Central memory CD8-positive, alpha-beta T cell (primary cell): ENCODE measurements around the gene SUSD6.
"Not testable (repeated sequence)": the region's sequence is repeated elsewhere in the genome, so short reads cannot be mapped to it uniquely, and the experiment has no call there.

ENCODE experiments used
- ATAC-seq: fragments of 150-1000 bp; cut with Tn5 transposase; replicated peaks from 2 replicates; pipeline ENCODE4 v1.10.0; 2022; ENCODE audit warnings: mild to moderate bottlenecking, moderate FRiP score, moderate number of reproducible peaks; ENCODE audit not compliant: poor library complexity, severe bottlenecking; ENCODE audit errors: extremely low read depth
- DNase-seq, 2 donors: peaks; one replicate each; pipeline ENCODE4 v3.0.0; 2021; ENCODE audit warnings: low spot score in 2 of 2
- H3K27ac Mint-ChIP-seq: one replicate; pipeline ENCODE4 v1.8.0; 2022; ENCODE audit warnings: low read depth, mild to moderate bottlenecking, moderate library complexity, mixed read lengths
- H3K27me3 Mint-ChIP-seq: one replicate; pipeline ENCODE4 v1.8.0; 2022; ENCODE audit warnings: mixed read lengths
- H3K36me3 Mint-ChIP-seq: one replicate; pipeline ENCODE4 v1.8.0; 2022; ENCODE audit warnings: mild to moderate bottlenecking, moderate library complexity, mixed read lengths; ENCODE audit not compliant: insufficient read depth
- H3K4me1 Mint-ChIP-seq: one replicate; pipeline ENCODE4 v1.8.0; 2022; ENCODE audit warnings: mixed read lengths
- H3K4me3 Mint-ChIP-seq: one replicate; pipeline ENCODE4 v1.8.0; 2022; ENCODE audit warnings: mild to moderate bottlenecking, moderate library complexity, mixed read lengths
- H3K9me3 Mint-ChIP-seq: one replicate; pipeline ENCODE4 v1.8.0; 2022; ENCODE audit warnings: mixed read lengths

The SUSD6 gene

GRCh38 chr14:69713209-69713781 is 101.9 kb downstream of the SUSD6 start:
- Mint-ChIP-seq H3K27me3 (no peaks in the 10 kb centered on the region), H3K4me3 (peak overlapping the region; percentile 34), H3K36me3 (peaks cover 24% of the 10 kb centered on the region), H3K4me1 (peaks cover 29% of the 10 kb centered on the region), H3K27ac (peak overlapping the region; percentile 60), H3K9me3 (no peaks in the 10 kb centered on the region)
- ATAC-seq: no peak
- DNase-seq: no peak

- Mint-ChIP-seq H3K36me3 (peaks cover 21% of the 10 kb centered on the region), H3K4me3 (no peak overlapping the region), H3K9me3 (no peaks in the 10 kb centered on the region), H3K27me3 (no peaks in the 10 kb centered on the region), H3K27ac (no peak overlapping the region), H3K4me1 (peaks cover 29% of the 10 kb centered on the region)
- no peak for DNase-seq
- no peak for ATAC-seq
Measured at GRCh38 chr14:69713993-69714679, 102.7 kb downstream of the SUSD6 start.

- Mint-ChIP-seq H3K27me3 (no peaks in the 10 kb centered on the region), H3K36me3 (peaks cover 14% of the 10 kb centered on the region), H3K9me3 (no peaks in the 10 kb centered on the region), H3K4me1 (peaks cover 29% of the 10 kb centered on the region), H3K4me3 (peak overlapping the region; percentile 1), H3K27ac (peak overlapping the region; percentile 75)
- no peak for DNase-seq
- peak; percentile 31 for ATAC-seq
Measured at GRCh38 chr14:69715725-69716477, 104.5 kb downstream of the SUSD6 start.

GRCh38 chr14:69716478-69717187 is 105.2 kb downstream of the SUSD6 start:
- Mint-ChIP-seq H3K4me3 (peak overlapping the region; percentile 1), H3K27me3 (no peaks in the 10 kb centered on the region), H3K27ac (peak overlapping the region; percentile 75), H3K4me1 (peaks cover 29% of the 10 kb centered on the region), H3K36me3 (peaks cover 11% of the 10 kb centered on the region), H3K9me3 (no peaks in the 10 kb centered on the region)
- ATAC-seq: peak; percentile 88
- peak in 1 of 2 donors; percentile 39 for DNase-seq

GRCh38 chr14:69718614-69719013 is 107.2 kb downstream of the SUSD6 start:
- H3K4me3 Mint-ChIP-seq, H3K36me3 Mint-ChIP-seq, DNase-seq, H3K27ac Mint-ChIP-seq, ATAC-seq, H3K27me3 Mint-ChIP-seq, H3K9me3 Mint-ChIP-seq: not testable (repeated sequence)
- peaks cover 17% of the 10 kb centered on the region for H3K4me1 Mint-ChIP-seq

GRCh38 chr14:69719501-69719951 is 108.1 kb downstream of the SUSD6 start:
- Mint-ChIP-seq H3K9me3 (no peaks in the 10 kb centered on the region), H3K36me3 (peaks cover 3% of the 10 kb centered on the region), H3K4me3 (no peak overlapping the region), H3K27ac (no peak overlapping the region), H3K4me1 (peaks cover 17% of the 10 kb centered on the region), H3K27me3 (no peaks in the 10 kb centered on the region)
- ATAC-seq (no peak), DNase-seq (no peak)

GRCh38 chr14:69720912-69721311 is 109.5 kb downstream of the SUSD6 start:
- no peak overlapping the region for H3K4me3 Mint-ChIP-seq
- H3K27ac Mint-ChIP-seq: no peak overlapping the region
- DNase-seq (no peak), ATAC-seq (no peak)
- peaks cover 6% of the 10 kb centered on the region for H3K36me3 Mint-ChIP-seq
- peaks cover 14% of the 10 kb centered on the region for H3K4me1 Mint-ChIP-seq
- no peaks in the 10 kb centered on the region for H3K27me3 Mint-ChIP-seq
- H3K9me3 Mint-ChIP-seq: no peaks in the 10 kb centered on the region

- DNase-seq (peak; percentile 70 to 87), ATAC-seq (peak; percentile 87)
- Mint-ChIP-seq H3K27me3 (no peaks in the 10 kb centered on the region), H3K4me3 (peak overlapping the region; percentile 55), H3K27ac (peak overlapping the region; percentile 44), H3K9me3 (no peaks in the 10 kb centered on the region), H3K4me1 (peaks cover 19% of the 10 kb centered on the region), H3K36me3 (peaks cover 5% of the 10 kb centered on the region)
Measured at GRCh38 chr14:69726761-69727511, 115.5 kb downstream of the SUSD6 start.

GRCh38 chr14:69727860-69728259 is 116.5 kb downstream of the SUSD6 start:
- H3K4me1 Mint-ChIP-seq: peaks cover 19% of the 10 kb centered on the region
- no peaks in the 10 kb centered on the region for H3K9me3 Mint-ChIP-seq
- DNase-seq (no peak), ATAC-seq (no peak)
- H3K4me3 Mint-ChIP-seq: no peak overlapping the region
- no peak overlapping the region for H3K27ac Mint-ChIP-seq
- peaks cover 5% of the 10 kb centered on the region for H3K36me3 Mint-ChIP-seq
- H3K27me3 Mint-ChIP-seq: peaks cover 2% of the 10 kb centered on the region

- not testable (repeated sequence) for ATAC-seq, DNase-seq, H3K4me1 Mint-ChIP-seq, H3K36me3 Mint-ChIP-seq, H3K27ac Mint-ChIP-seq, H3K9me3 Mint-ChIP-seq, H3K4me3 Mint-ChIP-seq
- peaks cover 36% of the 10 kb centered on the region for H3K27me3 Mint-ChIP-seq
Measured at GRCh38 chr14:69731919-69732598, 120.7 kb downstream of the SUSD6 start.

- not testable (repeated sequence) for H3K4me1 Mint-ChIP-seq, H3K4me3 Mint-ChIP-seq
Measured at GRCh38 chr14:69736405-69736804, 125.0 kb downstream of the SUSD6 start.

More at GRCh38 chr14:69736405-69736804, 125.0 kb downstream of the SUSD6 start:
- H3K36me3 Mint-ChIP-seq, ATAC-seq, H3K9me3 Mint-ChIP-seq, H3K27ac Mint-ChIP-seq, DNase-seq: not testable (repeated sequence)
- H3K27me3 Mint-ChIP-seq: peaks cover 38% of the 10 kb centered on the region
